HG02610 (cell line): ENCODE results near the gene LIN7C.

ENCODE experiments used
- ATAC-seq: cut with Tn5 transposase; IDR thresholded peaks from one replicate; pipeline ENCODE4 v1.9.1; 2021; ENCODE audit warnings: mild to moderate bottlenecking, moderate library complexity; ENCODE audit not compliant: unreplicated experiment

LIN7C gene

GRCh38 chr11:27512238-27512637 lies 5.7 kb upstream of the LIN7C start:
- ATAC-seq = no peak

- no peak for ATAC-seq
Observed at GRCh38 chr11:27509908-27510307, 3.3 kb upstream of the LIN7C start.

- no peak for ATAC-seq
Observed at GRCh38 chr11:27507557-27508322, 1.2 kb upstream of the LIN7C start.

- peak; percentile 4 for ATAC-seq
Observed at GRCh38 chr11:27505781-27506180, 788 bp downstream of the LIN7C start.

- no peak for ATAC-seq
Observed at GRCh38 chr11:27504205-27504604, 2.4 kb downstream of the LIN7C start.

GRCh38 chr11:27501100-27501499 lies 5.5 kb downstream of the LIN7C start:
- ATAC-seq = no peak

- no peak for ATAC-seq
Observed at GRCh38 chr11:27497911-27498310, 8.7 kb downstream of the LIN7C start.

GRCh38 chr11:27497284-27497866 lies 9.2 kb downstream of the LIN7C start:
- ATAC-seq = peak; percentile 70

GRCh38 chr11:27496461-27496860 lies 10.1 kb downstream of the LIN7C start:
- no peak for ATAC-seq

- ATAC-seq = no peak
Observed at GRCh38 chr11:27495710-27496300, 10.8 kb downstream of the LIN7C start.

- ATAC-seq = no peak
Observed at GRCh38 chr11:27489092-27489491, 17.5 kb downstream of the LIN7C start.

GRCh38 chr11:27487706-27488105 lies 18.9 kb downstream of the LIN7C start:
- ATAC-seq = no peak

- ATAC-seq = peak; percentile 38
Observed at GRCh38 chr11:27485930-27486773, 20.4 kb downstream of the LIN7C start.

- ATAC-seq = no peak
Observed at GRCh38 chr11:27482793-27483192, 23.8 kb downstream of the LIN7C start.

GRCh38 chr11:27481992-27482391 lies 24.6 kb downstream of the LIN7C start:
- no peak for ATAC-seq

GRCh38 chr11:27477831-27478230 lies 28.7 kb downstream of the LIN7C start:
- ATAC-seq = no peak

- ATAC-seq = no peak
Observed at GRCh38 chr11:27477243-27477642, 29.3 kb downstream of the LIN7C start.

- ATAC-seq = no peak
Observed at GRCh38 chr11:27475622-27476021, 30.9 kb downstream of the LIN7C start.

- ATAC-seq = no peak
Observed at GRCh38 chr11:27473017-27473406, 33.6 kb downstream of the LIN7C start.

GRCh38 chr11:27472398-27473016 lies 34.1 kb downstream of the LIN7C start, which contains the start of gene LGR4:
Gene LGR4 (minus strand): TSS chr11:27472790. CDS start chr11:27472302, 488 bp downstream.
- peak; percentile 88 for ATAC-seq
